HepG2 (cell line): ENCODE results near the gene ROM1. TPM values are rescaled to one million over a fixed set of nuclear protein-coding genes. Genes with fewer than 3 reads are reported as not detected.

Source experiments
- DMAP1 ChIP-seq: IDR thresholded peaks from 2 replicates; pipeline ENCODE4 v1.6.1; 2016
- ETV5 ChIP-seq: IDR thresholded peaks from 2 replicates; pipeline ENCODE4 v1.6.1; 2018; ENCODE audit warnings: missing biosample characterization, missing genetic modification reagents, inconsistent platforms, borderline replicate concordance
- FOXP1 ChIP-seq, 2 experiments: fragments of 450-650 bp in 1 of 2; IDR thresholded peaks; 2 replicates each; pipeline ENCODE4 v1.6.1; 2017 to 2018; ENCODE audit warnings: antibody characterized with exemption in 1 of 2
- GATAD2A ChIP-seq: IDR thresholded peaks from 2 replicates; pipeline ENCODE4 v1.6.1; 2016
- HOXA9 ChIP-seq: sonication (generic); formaldehyde crosslinking; IDR thresholded peaks from 2 replicates; pipeline ENCODE4 v1.8.1; 2022; ENCODE audit warnings: missing genetic modification reagents, mild to moderate bottlenecking, moderate library complexity, borderline replicate concordance
- ISL2 ChIP-seq: sonication (generic); formaldehyde crosslinking; IDR thresholded peaks from 2 replicates; pipeline ENCODE4 v1.5.0; 2020; ENCODE audit warnings: missing genetic modification reagents
- KLF12 ChIP-seq: sonication (generic); formaldehyde crosslinking; IDR thresholded peaks from 2 replicates; pipeline ENCODE4 v1.4.0; 2020; ENCODE audit warnings: missing genetic modification reagents, borderline replicate concordance
- MAFK ChIP-seq, 2 experiments: IDR thresholded peaks in 1 of 2; conservative IDR thresholded peaks in 1 of 2; 2 replicates each; pipeline ENCODE4 v1.6.1; 2011; ENCODE audit warnings: improper control_type of control experiment in 2 of 2, low read length in 2 of 2
- NONO ChIP-seq, 2 experiments: fragments of 450-650 bp in 1 of 2; sonication (generic) in 1 of 2; formaldehyde crosslinking in 1 of 2; IDR thresholded peaks in 1 of 2; conservative IDR thresholded peaks in 1 of 2; 2 replicates each; pipeline versions ENCODE4 v1.6.1 to v1.8.0; 2017 to 2022; ENCODE audit warnings: mild to moderate bottlenecking in 1 of 2, missing genetic modification reagents in 1 of 2, moderate library complexity in 1 of 2
- REST ChIP-seq, 2 experiments: IDR thresholded peaks; 2 replicates each; pipeline ENCODE4 v1.6.1; 2011 to 2012; ENCODE audit warnings: low read length in 2 of 2, borderline replicate concordance in 1 of 2, low read depth in 1 of 2, mild to moderate bottlenecking in 1 of 2, moderate library complexity in 1 of 2
- RFX5 ChIP-seq: IDR thresholded peaks from 2 replicates; pipeline ENCODE4 v1.6.1; 2011; ENCODE audit warnings: low read depth, low read length, improper control_type of control experiment
- SMYD3 ChIP-seq: sonication (generic); formaldehyde crosslinking; IDR thresholded peaks from 2 replicates; pipeline ENCODE4 v1.8.1; 2023; ENCODE audit warnings: mild to moderate bottlenecking, missing genetic modification reagents
- SP140L ChIP-seq: sonication (generic); formaldehyde crosslinking; IDR thresholded peaks from 2 replicates; pipeline ENCODE4 v1.4.0; 2020; ENCODE audit warnings: missing genetic modification reagents, borderline replicate concordance
- STAT6 ChIP-seq: sonication (generic); formaldehyde crosslinking; IDR thresholded peaks from 2 replicates; pipeline ENCODE4 v1.4.0; 2020; ENCODE audit warnings: missing genetic modification reagents, mild to moderate bottlenecking, borderline replicate concordance
- SUZ12 ChIP-seq: fragments of 150-350 bp; IDR thresholded peaks from 2 replicates; pipeline ENCODE4 v1.6.1; 2014; ENCODE audit warnings: low read depth, low read length
- THAP11 ChIP-seq: IDR thresholded peaks from 2 replicates; pipeline ENCODE4 v1.6.1; 2016; ENCODE audit warnings: missing biosample characterization, missing genetic modification reagents
- ZNF274 ChIP-seq: sonication (generic); formaldehyde crosslinking; IDR thresholded peaks from 2 replicates; pipeline ENCODE4 v1.5.1; 2020; ENCODE audit warnings: mild to moderate bottlenecking, missing genetic modification reagents
- ZNF678 ChIP-seq: sonication (generic); formaldehyde crosslinking; IDR thresholded peaks from 2 replicates; pipeline ENCODE4 v1.4.0; 2020; ENCODE audit warnings: mild to moderate bottlenecking, missing genetic modification reagents
- ZNF713 ChIP-seq: sonication (generic); formaldehyde crosslinking; IDR thresholded peaks from 2 replicates; pipeline ENCODE4 v1.4.0; 2020; ENCODE audit warnings: mild to moderate bottlenecking, missing genetic modification reagents
- ZNF790 ChIP-seq: sonication (generic); formaldehyde crosslinking; IDR thresholded peaks from 2 replicates; pipeline ENCODE4 v1.8.0; 2022; ENCODE audit warnings: missing genetic modification reagents, mild to moderate bottlenecking, borderline replicate concordance
- ZNF792 ChIP-seq: IDR thresholded peaks from 2 replicates; pipeline ENCODE4 v1.6.1; 2016
- polyA plus RNA-seq, 8 experiments: library from polyadenylated mRNA; depleted of rRNA in 3 of 8; stranded (reverse) in 7 of 8; unstranded in 1 of 8; fragments of >200 nt; fragmentation: Illumina TruSeq in 4 of 8; extraction: Trizol in 4 of 8; gene quantifications; 2 replicates each; pipeline versions ENCODE4 v1.2.1 to v1.2.3, GENCODE V29; 2011 to 2016; ENCODE audit warnings: low read depth in 4 of 8, missing spikeins in 1 of 8, mixed read lengths in 1 of 8; ENCODE audit not compliant: insufficient read depth in 1 of 8
- total RNA-seq, 5 experiments: library from RNA; depleted of rRNA; stranded (reverse); fragments of >200 nt; fragmentation: Illumina TruSeq; extraction: Trizol; gene quantifications; 2 replicates each; pipeline ENCODE4 v1.2.3, GENCODE V29; 2016; ENCODE audit warnings: low read depth in 1 of 5
- TF ChIP-seq, protein P1 (sequence below): sonication (generic); formaldehyde crosslinking; IDR thresholded peaks from 2 replicates; pipeline ENCODE4; 2020; ENCODE audit warnings: missing genetic modification reagents, mild to moderate bottlenecking, borderline replicate concordance

Gene ROM1
- total and polyA plus RNA-seq, 2 of the 13 experiments (the other 11 are each of a cell fraction or from before 2014, with no cell fraction given): 1.2 to 2.4 TPM

GRCh38 chr11:62611705-62612365 lies 1.2 kb upstream of the ROM1 start (continued):
- TF ChIP-seq NONO (IDR thresholded peaks at IDR 0.05) (no peak), NONO (CRISPR knock-in tag; conservative IDR thresholded peaks at IDR 0.05) (no peak), SMYD3 (CRISPR knock-in tag) (no peak), KLF12 (no peak), STAT6 (CRISPR knock-in tag) (no peak), DMAP1 (peak; percentile 49; the same call in 1 of the 2 replicates), ZNF274 (peak; percentile 69; the same call in 1 of the 2 replicates), HOXA9 (CRISPR knock-in tag) (0 out of 2 replicates have a peak, but pooled peaks have one; percentile 51), ISL2 (CRISPR knock-in tag) (no peak), ZNF713 (CRISPR knock-in tag) (no peak), ZNF792 (CRISPR knock-in tag) (no peak), THAP11 (CRISPR knock-in tag) (0 out of 2 replicates have a peak, but pooled peaks have one; percentile 1), ETV5 (CRISPR knock-in tag) (no peak), MAFK (conservative IDR thresholded peaks at IDR 0.05 in 1 of 2, IDR thresholded peaks at IDR 0.05 in 1 of 2; ENCODE audit: low read length in 2 of 2) (no peak), FOXP1 (IDR thresholded peaks at IDR 0.05) (no peak), FOXP1 (CRISPR knock-in tag; IDR thresholded peaks at IDR 0.05) (no peak), SUZ12 (no peak), GATAD2A (CRISPR knock-in tag) (no peak), SP140L (CRISPR knock-in tag) (no peak), ZNF678 (CRISPR knock-in tag) (no peak), REST (IDR thresholded peaks at IDR 0.05; ENCODE audit: borderline replicate concordance in 1 of 2, low read depth in 1 of 2, low read length in 2 of 2) (no peak), RFX5 (no peak), ZNF790 (CRISPR knock-in tag) (no peak)
- TF ChIP-seq, protein P1, sequence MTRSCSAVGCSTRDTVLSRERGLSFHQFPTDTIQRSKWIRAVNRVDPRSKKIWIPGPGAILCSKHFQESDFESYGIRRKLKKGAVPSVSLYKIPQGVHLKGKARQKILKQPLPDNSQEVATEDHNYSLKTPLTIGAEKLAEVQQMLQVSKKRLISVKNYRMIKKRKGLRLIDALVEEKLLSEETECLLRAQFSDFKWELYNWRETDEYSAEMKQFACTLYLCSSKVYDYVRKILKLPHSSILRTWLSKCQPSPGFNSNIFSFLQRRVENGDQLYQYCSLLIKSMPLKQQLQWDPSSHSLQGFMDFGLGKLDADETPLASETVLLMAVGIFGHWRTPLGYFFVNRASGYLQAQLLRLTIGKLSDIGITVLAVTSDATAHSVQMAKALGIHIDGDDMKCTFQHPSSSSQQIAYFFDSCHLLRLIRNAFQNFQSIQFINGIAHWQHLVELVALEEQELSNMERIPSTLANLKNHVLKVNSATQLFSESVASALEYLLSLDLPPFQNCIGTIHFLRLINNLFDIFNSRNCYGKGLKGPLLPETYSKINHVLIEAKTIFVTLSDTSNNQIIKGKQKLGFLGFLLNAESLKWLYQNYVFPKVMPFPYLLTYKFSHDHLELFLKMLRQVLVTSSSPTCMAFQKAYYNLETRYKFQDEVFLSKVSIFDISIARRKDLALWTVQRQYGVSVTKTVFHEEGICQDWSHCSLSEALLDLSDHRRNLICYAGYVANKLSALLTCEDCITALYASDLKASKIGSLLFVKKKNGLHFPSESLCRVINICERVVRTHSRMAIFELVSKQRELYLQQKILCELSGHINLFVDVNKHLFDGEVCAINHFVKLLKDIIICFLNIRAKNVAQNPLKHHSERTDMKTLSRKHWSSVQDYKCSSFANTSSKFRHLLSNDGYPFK: peak; percentile 43; the same call in 1 of the 2 replicates
